Lower leg skin (tissue), 3 donors: ENCODE measurements around the gene FANCC.

Experiments
- CTCF ChIP-seq, 3 donors: fragments of 450-650 bp; IDR thresholded peaks; one replicate each; pipeline ENCODE4 v1.5.1; 2016; ENCODE audit warnings: antibody characterized with exemption in 3 of 3, mild to moderate bottlenecking in 3 of 3, moderate library complexity in 2 of 3
- POLR2A ChIP-seq, 2 donors: fragments of 450-650 bp; IDR thresholded peaks; one replicate each; pipeline ENCODE4 v1.6.1; 2016 to 2017; ENCODE audit warnings: antibody characterized with exemption in 2 of 2, mild to moderate bottlenecking in 1 of 2, moderate library complexity in 1 of 2

GRCh38 chr9:95147452-95148207 is 169.9 kb downstream of the FANCC start:
- no peak for TF ChIP-seq CTCF (IDR thresholded peaks at IDR 0.05)
- no peak for TF ChIP-seq POLR2A (IDR thresholded peaks at IDR 0.05)
